ENCODE data around the gene ATG10. TPM values are rescaled to one million over a fixed set of nuclear protein-coding genes. Genes with fewer than 3 reads are reported as not detected.
"Not testable (repeated sequence)": the region's sequence is repeated elsewhere in the genome, so short reads cannot be mapped to it uniquely, and the experiment has no call there.

Gene ATG10
- total RNA-seq, 1 experiment from 2014 or later, result 34.5 TPM

DNA sequence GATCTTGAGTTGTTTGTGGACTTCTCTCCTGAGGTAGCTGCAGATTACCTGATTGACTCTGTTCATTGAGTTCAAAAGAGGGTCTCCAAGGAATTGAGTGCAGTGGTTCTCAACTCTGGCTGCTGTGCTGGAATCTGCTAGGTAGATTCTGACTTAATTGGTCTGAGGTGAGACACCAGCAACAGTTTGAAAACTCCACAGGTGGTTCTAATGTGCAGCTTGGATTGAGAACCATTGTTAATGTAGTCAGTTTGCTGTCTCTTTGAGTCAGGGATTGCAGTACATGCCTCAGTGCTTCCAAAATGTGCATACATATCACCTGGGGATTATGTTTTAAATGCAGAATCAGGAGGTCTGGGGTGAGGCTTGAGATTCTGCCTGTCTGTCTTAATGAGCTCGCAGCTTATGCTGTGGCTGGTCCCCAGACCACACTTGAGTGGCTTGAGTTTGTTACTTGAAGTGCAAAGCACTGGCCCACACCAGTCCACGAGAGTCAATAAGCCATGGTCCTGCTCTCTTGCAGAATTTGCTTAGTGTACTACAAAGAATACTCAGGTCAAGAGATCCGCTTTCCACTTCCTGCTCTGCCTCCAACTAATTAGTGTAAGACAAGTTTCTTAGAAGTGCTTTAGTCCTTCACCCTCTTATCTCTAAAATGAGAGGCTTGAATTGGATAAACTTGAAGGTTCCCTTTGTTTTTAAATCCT lies 82.3 kb downstream of the ATG10 start:
- no peaks in the 10 kb centered on the region for H3K27me3 ChIP-seq (ENCODE audit: control insufficient read depth, insufficient read depth, low read length)
- no peak overlapping the region for H3K4me3 ChIP-seq (ENCODE audit: insufficient read depth, low read depth, low read length)
- no peaks in the 10 kb centered on the region for H3K36me3 ChIP-seq (replicated peaks; ENCODE audit: control insufficient read depth, insufficient read depth, low read length)
- DNase-seq, result no peak

DNA sequence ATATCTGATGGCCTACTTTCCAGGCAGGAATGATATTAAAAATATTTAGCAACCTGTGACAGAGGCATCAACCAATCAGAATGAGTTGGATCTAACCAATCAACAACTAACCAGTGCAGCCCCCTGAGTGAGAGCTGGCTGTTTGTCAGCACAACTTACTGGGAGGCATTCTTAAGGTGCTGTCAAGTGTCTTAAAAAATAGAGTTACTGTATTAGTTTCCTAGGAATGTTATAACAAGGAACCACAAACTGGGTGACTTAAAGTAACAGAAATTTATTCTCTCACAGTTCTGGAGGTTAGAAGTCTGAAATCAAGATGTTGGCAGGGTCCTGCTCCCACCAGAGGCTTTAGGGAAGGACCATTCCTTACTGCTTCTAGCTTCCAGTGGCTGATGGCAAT lies 85.2 kb downstream of the ATG10 start:
- DNase-seq, result no peak
- H3K27me3 ChIP-seq (ENCODE audit: control insufficient read depth, insufficient read depth, low read length), result no peaks in the 10 kb centered on the region
- H3K36me3 ChIP-seq (replicated peaks; ENCODE audit: control insufficient read depth, insufficient read depth, low read length), result no peaks in the 10 kb centered on the region
- H3K4me3 ChIP-seq (ENCODE audit: insufficient read depth, low read depth, low read length), result no peak overlapping the region

DNA sequence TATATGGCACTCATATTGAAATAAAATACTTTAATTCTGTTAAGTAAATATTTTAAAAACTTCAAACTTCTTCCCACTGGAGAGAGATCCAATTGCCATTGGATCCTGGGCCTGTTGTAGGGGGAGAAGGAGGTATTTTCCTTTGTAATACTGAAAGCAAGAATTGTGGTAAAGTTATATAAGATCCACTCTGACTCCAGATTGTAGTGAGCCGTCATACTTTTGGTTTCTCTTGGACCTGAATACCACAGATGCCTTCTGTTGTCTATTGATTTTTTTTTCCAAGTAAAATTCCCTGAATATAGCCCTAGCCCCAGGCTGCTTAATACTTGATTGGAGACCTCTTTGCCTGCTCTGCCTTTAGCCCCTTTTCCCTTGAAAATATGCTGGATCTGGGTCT lies 86.9 kb downstream of the ATG10 start:
- Histone ChIP-seq H3K27me3 (ENCODE audit: control insufficient read depth, insufficient read depth, low read length) (no peaks in the 10 kb centered on the region), H3K36me3 (replicated peaks; ENCODE audit: control insufficient read depth, insufficient read depth, low read length) (no peaks in the 10 kb centered on the region), H3K4me3 (ENCODE audit: insufficient read depth, low read depth, low read length) (no peak overlapping the region)
- no peak for DNase-seq

DNA sequence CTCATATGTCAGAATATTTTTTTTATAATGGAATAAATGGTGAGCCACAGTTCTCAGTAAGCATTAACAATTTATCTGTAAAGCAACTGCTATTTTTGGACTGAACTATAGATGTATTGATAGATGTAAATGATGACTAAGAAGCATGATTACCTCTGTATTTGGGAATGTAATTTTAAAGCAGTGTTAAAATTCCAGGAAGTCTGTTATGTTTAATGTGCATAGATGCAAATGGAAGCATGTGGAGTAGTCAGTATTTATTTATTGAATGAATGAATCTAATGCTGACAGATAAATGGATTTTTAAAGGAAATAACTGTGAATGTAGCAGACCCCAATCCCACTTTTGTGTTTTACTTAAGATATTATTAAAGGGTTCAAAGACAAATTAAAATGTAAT lies 95.0 kb downstream of the ATG10 start:
- no peak for DNase-seq
- H3K4me3 ChIP-seq (ENCODE audit: insufficient read depth, low read depth, low read length), result no peak overlapping the region
- H3K27me3 ChIP-seq (ENCODE audit: control insufficient read depth, insufficient read depth, low read length), result no peaks in the 10 kb centered on the region

DNA sequence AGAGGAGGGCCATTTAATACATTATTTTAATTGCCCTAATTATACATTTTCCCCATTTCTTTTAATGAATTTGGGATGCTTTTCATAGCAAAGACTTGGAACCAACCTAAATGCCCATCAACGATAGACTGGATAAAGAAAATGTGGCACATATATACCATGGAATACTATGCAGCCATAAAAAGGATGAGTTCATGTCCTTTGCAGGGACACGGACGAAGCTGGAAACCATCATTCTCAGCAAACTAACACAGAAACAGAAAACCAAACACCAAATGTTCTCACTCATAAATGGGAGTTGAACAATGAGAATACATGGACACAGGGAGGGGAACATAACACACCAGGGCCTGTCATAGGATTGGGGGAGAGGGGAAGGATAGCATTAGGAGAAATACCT lies 96.2 kb downstream of the ATG10 start:
- not testable (repeated sequence) for DNase-seq; H3K36me3 ChIP-seq (replicated peaks; ENCODE audit: control insufficient read depth, insufficient read depth, low read length); H3K4me3 ChIP-seq (ENCODE audit: insufficient read depth, low read depth, low read length); H3K27me3 ChIP-seq (ENCODE audit: control insufficient read depth, insufficient read depth, low read length)

More for the DNA sequence above, 95.0 kb downstream of the ATG10 start:
- no peaks in the 10 kb centered on the region for H3K36me3 ChIP-seq (replicated peaks; ENCODE audit: control insufficient read depth, insufficient read depth, low read length)

DNA sequence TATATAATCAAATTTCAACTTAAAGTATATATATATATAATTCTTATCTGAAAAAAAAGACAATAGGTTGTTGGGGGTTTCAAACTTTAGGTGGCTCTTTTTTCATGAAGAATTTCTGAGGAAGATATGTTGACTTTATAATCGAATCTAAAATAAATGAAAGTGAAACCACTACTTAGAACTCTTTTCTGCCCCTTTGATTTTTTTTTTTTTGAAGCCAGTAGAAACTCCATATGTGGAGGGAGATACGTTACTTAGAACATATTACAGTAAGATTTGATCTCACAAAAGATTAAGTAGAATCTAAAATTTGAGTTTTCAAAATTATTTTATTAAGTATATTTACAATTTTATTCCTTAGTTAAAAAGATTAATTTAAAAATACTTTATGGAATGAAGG lies 96.9 kb downstream of the ATG10 start:
- Histone ChIP-seq H3K4me3 (ENCODE audit: insufficient read depth, low read depth, low read length) (no peak overlapping the region), H3K36me3 (replicated peaks; ENCODE audit: control insufficient read depth, insufficient read depth, low read length) (no peaks in the 10 kb centered on the region)
- no peak for DNase-seq

DNA sequence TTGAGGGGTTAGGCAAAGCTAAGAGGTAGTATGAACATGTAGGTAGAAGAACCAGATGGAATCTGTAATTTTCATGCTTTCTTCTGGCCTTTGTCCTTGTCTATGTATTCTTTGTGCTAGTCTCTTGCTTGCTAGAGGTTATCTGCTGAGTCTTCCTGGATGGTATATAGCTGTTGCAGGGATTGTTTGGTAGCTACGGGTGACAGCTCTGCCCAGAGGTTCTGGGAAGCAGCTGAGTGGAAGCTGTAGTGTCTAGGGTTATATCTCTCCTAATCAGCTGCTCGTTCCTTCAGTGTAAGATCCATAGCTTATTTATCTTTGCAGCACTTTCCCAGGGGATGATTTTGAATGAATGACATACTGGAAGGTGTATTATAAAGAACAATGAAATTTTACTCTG lies 100.3 kb downstream of the ATG10 start:
- DNase-seq, result no peak
- Histone ChIP-seq H3K27me3 (ENCODE audit: control insufficient read depth, insufficient read depth, low read length) (no peaks in the 10 kb centered on the region), H3K36me3 (replicated peaks; ENCODE audit: control insufficient read depth, insufficient read depth, low read length) (no peaks in the 10 kb centered on the region), H3K4me3 (ENCODE audit: insufficient read depth, low read depth, low read length) (no peak overlapping the region)

More for the DNA sequence above, 96.9 kb downstream of the ATG10 start:
- no peaks in the 10 kb centered on the region for H3K27me3 ChIP-seq (ENCODE audit: control insufficient read depth, insufficient read depth, low read length)

DNA sequence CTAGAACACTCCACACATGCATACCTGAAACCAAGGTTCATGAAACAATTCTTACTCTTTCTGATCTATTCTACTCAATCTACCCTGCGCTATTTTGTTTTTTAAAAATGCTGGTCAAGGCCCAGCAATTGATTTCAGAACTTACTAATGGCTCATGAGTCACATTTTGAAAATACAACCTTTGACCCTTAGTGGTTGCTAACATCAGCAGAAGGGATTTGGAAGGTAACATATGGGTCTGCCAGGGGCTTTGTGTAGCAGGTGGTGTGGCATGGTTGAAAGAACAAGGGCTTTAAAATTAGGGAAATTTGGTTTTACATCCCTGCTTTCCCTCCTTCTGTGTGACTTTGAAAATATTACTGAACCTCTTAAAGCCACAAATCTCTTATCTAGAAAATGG lies 101.4 kb downstream of the ATG10 start:
- no peak overlapping the region for H3K4me3 ChIP-seq (ENCODE audit: insufficient read depth, low read depth, low read length)
- no peak for DNase-seq
- no peaks in the 10 kb centered on the region for H3K27me3 ChIP-seq (ENCODE audit: control insufficient read depth, insufficient read depth, low read length)
- no peaks in the 10 kb centered on the region for H3K36me3 ChIP-seq (replicated peaks; ENCODE audit: control insufficient read depth, insufficient read depth, low read length)

DNA sequence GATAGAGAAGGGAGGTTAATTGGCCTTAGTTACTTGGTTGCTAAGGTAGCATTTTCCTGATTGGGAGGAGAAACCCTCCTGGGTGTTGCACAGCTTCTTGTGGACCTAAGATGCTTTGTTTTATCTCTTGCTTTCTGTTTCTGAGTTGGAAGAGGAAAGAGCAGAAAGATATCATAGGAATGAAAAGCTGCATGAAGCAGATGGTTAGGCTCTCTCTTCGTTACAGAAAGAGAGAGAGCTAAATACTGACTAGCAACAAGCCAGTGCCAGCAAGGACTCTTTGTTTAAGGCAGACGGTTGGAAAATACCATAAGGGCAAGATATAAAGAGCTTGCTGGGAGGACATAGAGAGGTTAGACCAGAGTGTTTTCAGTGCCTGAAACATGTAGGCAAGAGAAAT lies 103.1 kb downstream of the ATG10 start:
- no peaks in the 10 kb centered on the region for H3K27me3 ChIP-seq (ENCODE audit: control insufficient read depth, insufficient read depth, low read length)
- DNase-seq, result no peak
- H3K36me3 ChIP-seq (replicated peaks; ENCODE audit: control insufficient read depth, insufficient read depth, low read length), result no peaks in the 10 kb centered on the region; the same call in 1 of the 2 replicates
- no peak overlapping the region for H3K4me3 ChIP-seq (ENCODE audit: insufficient read depth, low read depth, low read length)

DNA sequence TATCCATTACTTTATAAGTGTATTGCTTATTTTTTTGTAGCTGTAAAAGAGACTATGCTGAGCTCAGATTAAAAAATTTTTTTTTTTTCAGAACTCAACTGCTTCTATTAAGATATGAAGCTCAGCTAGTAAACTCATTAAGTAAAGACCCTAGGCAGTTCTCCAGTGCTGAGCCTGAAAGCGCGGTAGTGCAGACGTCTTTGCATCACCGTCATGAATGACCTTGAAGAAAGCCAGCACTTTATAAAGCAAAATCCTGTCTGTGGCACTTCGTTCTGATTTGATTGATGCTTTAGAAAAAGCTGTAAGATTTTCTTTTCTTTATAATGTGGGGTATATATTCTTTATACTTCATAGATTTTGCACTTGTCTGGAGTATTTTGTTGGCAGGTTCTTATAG lies 105.7 kb downstream of the ATG10 start:
- Histone ChIP-seq H3K27me3 (ENCODE audit: control insufficient read depth, insufficient read depth, low read length) (no peaks in the 10 kb centered on the region), H3K4me3 (ENCODE audit: insufficient read depth, low read depth, low read length) (no peak overlapping the region), H3K36me3 (replicated peaks; ENCODE audit: control insufficient read depth, insufficient read depth, low read length) (no peaks in the 10 kb centered on the region; the same call in 1 of the 2 replicates)
- DNase-seq, result no peak

DNA sequence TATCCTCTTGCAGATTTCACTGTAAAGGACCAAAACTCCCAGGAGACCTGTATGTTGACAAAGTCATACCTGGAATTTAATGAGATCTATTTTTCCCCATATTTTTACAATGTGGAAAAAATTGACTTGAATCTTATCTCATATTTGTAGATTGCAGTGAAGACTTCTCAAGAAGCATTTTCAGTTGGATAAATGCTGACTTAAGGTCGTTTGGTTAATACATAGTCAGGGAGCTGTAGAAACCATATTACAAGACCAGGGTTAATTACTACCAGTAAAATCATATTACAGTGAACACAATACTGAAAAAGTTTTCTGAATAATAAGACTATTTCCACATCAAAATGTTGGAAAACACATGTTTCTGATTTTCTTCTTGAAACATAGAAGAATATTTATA lies 119.8 kb downstream of the ATG10 start:
- Histone ChIP-seq H3K36me3 (replicated peaks; ENCODE audit: control insufficient read depth, insufficient read depth, low read length) (no peaks in the 10 kb centered on the region; the same call in 1 of the 2 replicates), H3K4me3 (ENCODE audit: insufficient read depth, low read depth, low read length) (no peak overlapping the region), H3K27me3 (ENCODE audit: control insufficient read depth, insufficient read depth, low read length) (no peaks in the 10 kb centered on the region)
- no peak for DNase-seq

DNA sequence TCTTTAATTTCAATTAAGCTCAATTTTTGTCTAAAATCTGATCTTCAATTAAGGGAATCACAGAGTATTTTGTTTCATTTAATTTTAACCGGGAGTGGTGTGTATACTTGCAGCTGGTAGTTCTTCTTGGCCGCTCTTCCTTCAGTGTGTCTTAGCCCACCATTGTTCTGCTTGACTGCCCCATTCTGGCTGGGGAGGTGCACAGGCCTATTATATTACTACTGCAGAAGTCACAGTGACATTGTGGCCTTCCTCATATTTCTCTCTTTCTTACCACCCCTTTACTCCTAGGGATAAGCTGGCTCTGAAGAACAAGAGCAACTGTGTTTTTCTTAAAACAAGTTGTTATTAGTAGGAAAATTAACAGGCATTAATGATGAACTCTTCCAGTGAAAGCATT lies 123.7 kb downstream of the ATG10 start:
- no peaks in the 10 kb centered on the region; the same call in 1 of the 2 replicates for H3K36me3 ChIP-seq (replicated peaks; ENCODE audit: control insufficient read depth, insufficient read depth, low read length)
- H3K27me3 ChIP-seq (ENCODE audit: control insufficient read depth, insufficient read depth, low read length), result no peaks in the 10 kb centered on the region
- H3K4me3 ChIP-seq (ENCODE audit: insufficient read depth, low read depth, low read length), result no peak overlapping the region
- DNase-seq, result no peak

DNA sequence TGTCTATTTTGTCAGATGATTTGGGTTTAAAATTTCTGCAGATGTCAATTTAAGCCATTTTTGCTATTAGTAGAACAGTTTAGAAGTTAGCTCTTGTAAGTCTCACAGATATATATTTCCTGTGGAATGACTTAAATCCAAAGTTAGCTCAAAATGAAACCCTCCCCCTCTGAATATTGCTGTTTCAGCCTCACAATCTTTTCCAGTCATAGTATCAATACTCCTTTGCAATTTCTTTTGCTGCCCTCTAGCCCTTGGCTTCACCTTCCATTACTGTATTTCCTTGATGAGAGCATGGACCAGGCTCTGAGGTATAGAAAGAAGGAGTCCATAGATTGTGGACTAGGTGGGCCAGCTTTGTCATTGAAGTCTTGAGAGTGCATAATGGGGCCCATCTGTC lies 124.4 kb downstream of the ATG10 start:
- H3K4me3 ChIP-seq (ENCODE audit: insufficient read depth, low read depth, low read length), result no peak overlapping the region
- DNase-seq, result no peak
- no peaks in the 10 kb centered on the region; the same call in 1 of the 2 replicates for H3K36me3 ChIP-seq (replicated peaks; ENCODE audit: control insufficient read depth, insufficient read depth, low read length)
- H3K27me3 ChIP-seq (ENCODE audit: control insufficient read depth, insufficient read depth, low read length), result no peaks in the 10 kb centered on the region

DNA sequence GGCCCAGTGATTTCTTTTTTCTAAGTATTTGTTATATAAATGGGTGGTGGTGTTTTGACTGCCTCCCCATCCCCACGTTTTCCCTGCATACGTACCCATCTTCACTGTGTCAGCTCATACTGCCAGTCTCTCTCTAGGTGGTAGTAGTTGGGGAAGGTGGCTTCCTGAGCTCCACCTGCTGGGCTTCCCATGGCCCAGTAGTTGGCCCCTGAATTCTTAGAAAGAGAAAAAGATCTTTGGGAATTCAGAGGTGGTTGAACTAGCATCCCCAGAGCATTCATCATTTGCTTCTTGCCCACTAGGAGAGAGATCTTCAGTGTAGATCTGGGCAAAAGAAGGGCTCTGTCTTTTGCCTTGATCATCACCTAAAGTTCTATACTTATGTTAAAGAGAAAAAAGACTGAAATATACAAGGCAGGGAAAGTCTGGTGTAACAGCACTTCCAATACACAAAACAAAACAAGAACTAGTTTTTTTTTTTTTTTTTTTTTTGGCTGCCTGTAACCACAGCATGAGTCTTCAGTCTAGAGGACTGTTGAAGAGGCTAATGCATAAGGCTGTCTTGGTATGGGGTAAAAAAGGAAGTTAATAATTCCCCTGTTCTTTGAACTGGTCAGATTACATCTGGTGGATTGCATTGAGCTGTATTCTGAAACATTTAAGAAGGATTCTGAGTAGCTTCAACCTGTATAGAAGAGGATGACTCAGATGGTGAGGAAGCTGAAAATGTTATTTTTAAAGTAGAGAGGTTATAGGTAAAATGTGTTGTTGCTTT lies 128.7 kb downstream of the ATG10 start:
- no peaks in the 10 kb centered on the region for H3K36me3 ChIP-seq (replicated peaks; ENCODE audit: control insufficient read depth, insufficient read depth, low read length)
- no peak overlapping the region for H3K4me3 ChIP-seq (ENCODE audit: insufficient read depth, low read depth, low read length)
- DNase-seq, result peak; percentile 2
- H3K27me3 ChIP-seq (ENCODE audit: control insufficient read depth, insufficient read depth, low read length), result no peaks in the 10 kb centered on the region

DNA sequence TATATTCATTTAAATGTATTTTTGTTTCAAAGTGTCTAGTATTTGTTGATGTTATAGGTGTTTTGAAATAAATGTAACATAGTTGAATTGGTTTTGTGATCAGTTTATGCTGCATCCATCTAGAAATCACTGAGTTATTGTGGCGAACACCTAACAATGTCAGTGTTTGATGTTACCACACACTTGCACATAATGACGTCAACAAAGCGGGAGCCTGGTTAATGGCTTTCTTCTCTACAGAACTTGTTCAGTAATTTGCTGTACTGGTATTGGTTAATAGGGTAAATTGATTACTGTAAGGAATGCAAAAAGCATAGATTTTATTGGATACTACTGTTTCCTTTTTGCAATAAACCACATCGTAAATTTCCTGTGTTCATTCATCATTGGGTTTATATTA lies 133.0 kb downstream of the ATG10 start:
- Histone ChIP-seq H3K4me3 (ENCODE audit: insufficient read depth, low read depth, low read length) (no peak overlapping the region), H3K27me3 (ENCODE audit: control insufficient read depth, insufficient read depth, low read length) (no peaks in the 10 kb centered on the region), H3K36me3 (replicated peaks; ENCODE audit: control insufficient read depth, insufficient read depth, low read length) (no peaks in the 10 kb centered on the region)
- no peak for DNase-seq
